ENCODE data around the gene DEFB118.

DNA sequence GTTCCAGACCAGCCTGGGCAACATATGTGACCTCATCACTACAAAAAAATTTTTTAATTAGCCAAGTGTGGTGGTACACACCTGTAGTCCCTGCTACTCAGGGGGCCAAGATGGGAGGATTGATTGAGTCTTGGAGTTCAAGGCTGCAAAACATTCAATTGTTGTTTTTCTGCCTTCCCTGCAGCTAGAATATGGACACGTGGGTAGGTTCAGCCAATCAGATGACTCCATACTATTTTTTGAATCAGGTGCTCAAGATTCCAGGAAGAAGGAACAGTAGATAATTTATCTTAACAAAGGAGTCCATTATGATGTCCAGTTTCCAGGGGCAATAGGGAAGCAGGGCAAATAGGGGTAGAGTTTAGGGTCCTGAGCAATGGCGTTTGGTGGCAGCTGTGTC lies 24.4 kb downstream of the DEFB118 start:
- TF ChIP-seq TCF7L2 (IDR thresholded peaks at IDR 0.05; ENCODE audit: borderline replicate concordance, low read depth, low read length): no peak
- TF ChIP-seq REPIN1 (tag by site-specific recombination; IDR thresholded peaks at IDR 0.05; ENCODE audit: low read depth): no peak
- TF ChIP-seq, protein P1, sequence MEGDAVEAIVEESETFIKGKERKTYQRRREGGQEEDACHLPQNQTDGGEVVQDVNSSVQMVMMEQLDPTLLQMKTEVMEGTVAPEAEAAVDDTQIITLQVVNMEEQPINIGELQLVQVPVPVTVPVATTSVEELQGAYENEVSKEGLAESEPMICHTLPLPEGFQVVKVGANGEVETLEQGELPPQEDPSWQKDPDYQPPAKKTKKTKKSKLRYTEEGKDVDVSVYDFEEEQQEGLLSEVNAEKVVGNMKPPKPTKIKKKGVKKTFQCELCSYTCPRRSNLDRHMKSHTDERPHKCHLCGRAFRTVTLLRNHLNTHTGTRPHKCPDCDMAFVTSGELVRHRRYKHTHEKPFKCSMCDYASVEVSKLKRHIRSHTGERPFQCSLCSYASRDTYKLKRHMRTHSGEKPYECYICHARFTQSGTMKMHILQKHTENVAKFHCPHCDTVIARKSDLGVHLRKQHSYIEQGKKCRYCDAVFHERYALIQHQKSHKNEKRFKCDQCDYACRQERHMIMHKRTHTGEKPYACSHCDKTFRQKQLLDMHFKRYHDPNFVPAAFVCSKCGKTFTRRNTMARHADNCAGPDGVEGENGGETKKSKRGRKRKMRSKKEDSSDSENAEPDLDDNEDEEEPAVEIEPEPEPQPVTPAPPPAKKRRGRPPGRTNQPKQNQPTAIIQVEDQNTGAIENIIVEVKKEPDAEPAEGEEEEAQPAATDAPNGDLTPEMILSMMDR (tag by site-specific recombination; IDR thresholded peaks at IDR 0.05): no peak
- TF ChIP-seq SETDB1 (IDR thresholded peaks at IDR 0.05; ENCODE audit: insufficient read length, low read length): no peak
- no peak for TF ChIP-seq ZNF24 (tag by site-specific recombination; IDR thresholded peaks at IDR 0.05)
- TF ChIP-seq ZNF785 (tag by site-specific recombination; IDR thresholded peaks at IDR 0.05): no peak
- no peak for TF ChIP-seq ZBTB7A (tag by site-specific recombination; IDR thresholded peaks at IDR 0.05; ENCODE audit: low read depth)
- TF ChIP-seq, protein P2, sequence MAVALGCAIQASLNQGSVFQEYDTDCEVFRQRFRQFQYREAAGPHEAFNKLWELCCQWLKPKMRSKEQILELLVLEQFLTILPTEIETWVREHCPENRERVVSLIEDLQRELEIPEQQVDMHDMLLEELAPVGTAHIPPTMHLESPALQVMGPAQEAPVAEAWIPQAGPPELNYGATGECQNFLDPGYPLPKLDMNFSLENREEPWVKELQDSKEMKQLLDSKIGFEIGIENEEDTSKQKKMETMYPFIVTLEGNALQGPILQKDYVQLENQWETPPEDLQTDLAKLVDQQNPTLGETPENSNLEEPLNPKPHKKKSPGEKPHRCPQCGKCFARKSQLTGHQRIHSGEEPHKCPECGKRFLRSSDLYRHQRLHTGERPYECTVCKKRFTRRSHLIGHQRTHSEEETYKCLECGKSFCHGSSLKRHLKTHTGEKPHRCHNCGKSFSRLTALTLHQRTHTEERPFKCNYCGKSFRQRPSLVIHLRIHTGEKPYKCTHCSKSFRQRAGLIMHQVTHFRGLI (tag by site-specific recombination; IDR thresholded peaks at IDR 0.05): no peak
- no peak for TF ChIP-seq ZEB2 (tag by site-specific recombination; IDR thresholded peaks at IDR 0.05)
- no peak for TF ChIP-seq ZNF530 (tag by site-specific recombination; IDR thresholded peaks at IDR 0.05; ENCODE audit: low read depth)
- TF ChIP-seq ZNF114 (tag by site-specific recombination; IDR thresholded peaks at IDR 0.05): no peak
- no peak for TF ChIP-seq PRDM1 (tag by site-specific recombination; IDR thresholded peaks at IDR 0.05)
- TF ChIP-seq ZNF837 (tag by site-specific recombination; IDR thresholded peaks at IDR 0.05): no peak
